HG02763 (cell line): ENCODE results near the gene ATMIN.

ENCODE experiments used
- ATAC-seq: cut with Tn5 transposase; IDR thresholded peaks from one replicate; pipeline ENCODE4 v1.9.1; 2021; ENCODE audit warnings: mild to moderate bottlenecking, moderate library complexity; ENCODE audit not compliant: unreplicated experiment

The ATMIN gene, protein sequence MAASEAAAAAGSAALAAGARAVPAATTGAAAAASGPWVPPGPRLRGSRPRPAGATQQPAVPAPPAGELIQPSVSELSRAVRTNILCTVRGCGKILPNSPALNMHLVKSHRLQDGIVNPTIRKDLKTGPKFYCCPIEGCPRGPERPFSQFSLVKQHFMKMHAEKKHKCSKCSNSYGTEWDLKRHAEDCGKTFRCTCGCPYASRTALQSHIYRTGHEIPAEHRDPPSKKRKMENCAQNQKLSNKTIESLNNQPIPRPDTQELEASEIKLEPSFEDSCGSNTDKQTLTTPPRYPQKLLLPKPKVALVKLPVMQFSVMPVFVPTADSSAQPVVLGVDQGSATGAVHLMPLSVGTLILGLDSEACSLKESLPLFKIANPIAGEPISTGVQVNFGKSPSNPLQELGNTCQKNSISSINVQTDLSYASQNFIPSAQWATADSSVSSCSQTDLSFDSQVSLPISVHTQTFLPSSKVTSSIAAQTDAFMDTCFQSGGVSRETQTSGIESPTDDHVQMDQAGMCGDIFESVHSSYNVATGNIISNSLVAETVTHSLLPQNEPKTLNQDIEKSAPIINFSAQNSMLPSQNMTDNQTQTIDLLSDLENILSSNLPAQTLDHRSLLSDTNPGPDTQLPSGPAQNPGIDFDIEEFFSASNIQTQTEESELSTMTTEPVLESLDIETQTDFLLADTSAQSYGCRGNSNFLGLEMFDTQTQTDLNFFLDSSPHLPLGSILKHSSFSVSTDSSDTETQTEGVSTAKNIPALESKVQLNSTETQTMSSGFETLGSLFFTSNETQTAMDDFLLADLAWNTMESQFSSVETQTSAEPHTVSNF

GRCh38 chr16:81035398-81035974, at the start of gene ATMIN:
TSS of gene ATMIN (plus strand) at chr16:81035842. CDS start at chr16:81035871, 29 bp downstream.
- ATAC-seq, result peak; percentile 92

DNA sequence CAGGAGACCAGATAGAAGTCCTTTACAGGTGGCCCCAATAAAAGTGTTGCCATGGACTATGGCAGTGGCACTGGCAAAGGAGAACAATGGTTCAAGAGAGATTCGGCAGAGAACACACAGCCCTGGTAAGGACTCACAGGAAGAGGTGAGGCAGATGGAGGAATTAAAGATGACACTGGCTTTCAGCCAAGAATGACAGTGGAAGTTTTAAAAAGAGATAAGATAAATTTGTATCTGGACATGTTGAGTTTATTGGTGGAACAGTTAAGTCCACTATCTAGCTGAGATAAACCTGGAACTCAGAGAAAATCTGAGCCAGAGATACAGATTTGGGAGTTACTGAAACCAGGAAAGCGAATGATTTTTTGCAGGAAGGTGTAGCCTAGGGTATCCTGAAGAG, 49.1 kb upstream of the ATMIN start:
- ATAC-seq, result no peak

DNA sequence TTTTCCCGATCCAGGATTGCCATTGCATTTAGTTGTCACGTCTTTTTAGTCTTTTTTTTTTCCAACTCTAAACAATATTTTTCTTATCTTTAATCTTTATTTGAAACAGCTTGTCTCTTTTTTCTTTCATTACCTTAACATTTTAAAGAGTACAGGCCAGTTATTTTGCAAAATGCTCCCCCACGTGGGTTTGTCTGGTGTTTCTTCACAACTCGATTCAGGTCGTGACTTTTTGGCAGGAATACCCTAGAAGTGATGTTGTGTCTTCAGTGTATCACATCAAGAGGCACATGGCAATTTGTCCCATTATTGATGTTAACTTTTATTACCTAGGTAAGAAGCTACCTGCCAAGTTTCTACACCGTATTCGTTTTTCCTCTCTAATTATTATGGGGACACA, 46.9 kb upstream of the ATMIN start:
- no peak for ATAC-seq

- no peak for ATAC-seq
Measured at GRCh38 chr16:80989801-80990200, 45.8 kb upstream of the ATMIN start.

- ATAC-seq, result no peak
Measured at GRCh38 chr16:80990577-80990976, 45.1 kb upstream of the ATMIN start.

GRCh38 chr16:80990978-80991377, 44.7 kb upstream of the ATMIN start:
- ATAC-seq, result no peak

GRCh38 chr16:80991792-80992430, 43.7 kb upstream of the ATMIN start:
- no peak for ATAC-seq

- no peak for ATAC-seq
Measured at GRCh38 chr16:80992676-80993293, 42.9 kb upstream of the ATMIN start.

GRCh38 chr16:80993307-80993706, 42.3 kb upstream of the ATMIN start:
- no peak for ATAC-seq

DNA sequence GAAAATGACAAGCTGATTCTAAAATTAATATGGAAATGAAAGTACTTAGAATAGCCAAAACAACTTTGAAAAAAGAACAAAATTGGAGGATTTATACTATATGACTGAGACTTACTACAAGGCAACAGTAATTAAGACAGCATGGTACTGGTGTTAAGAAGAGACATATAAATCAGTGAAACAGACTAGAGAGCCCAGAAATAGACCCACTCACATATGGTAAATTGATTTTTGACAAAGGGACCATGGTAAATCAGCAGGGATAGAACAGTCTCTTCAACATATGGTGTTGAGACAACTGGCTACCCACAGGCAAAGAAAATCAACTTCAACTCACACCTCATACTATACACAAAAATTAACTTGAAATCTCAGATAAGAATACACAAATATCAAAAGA, 41.8 kb upstream of the ATMIN start:
- no peak for ATAC-seq

- ATAC-seq, result no peak
Measured at GRCh38 chr16:80994451-80994850, 41.2 kb upstream of the ATMIN start.

DNA sequence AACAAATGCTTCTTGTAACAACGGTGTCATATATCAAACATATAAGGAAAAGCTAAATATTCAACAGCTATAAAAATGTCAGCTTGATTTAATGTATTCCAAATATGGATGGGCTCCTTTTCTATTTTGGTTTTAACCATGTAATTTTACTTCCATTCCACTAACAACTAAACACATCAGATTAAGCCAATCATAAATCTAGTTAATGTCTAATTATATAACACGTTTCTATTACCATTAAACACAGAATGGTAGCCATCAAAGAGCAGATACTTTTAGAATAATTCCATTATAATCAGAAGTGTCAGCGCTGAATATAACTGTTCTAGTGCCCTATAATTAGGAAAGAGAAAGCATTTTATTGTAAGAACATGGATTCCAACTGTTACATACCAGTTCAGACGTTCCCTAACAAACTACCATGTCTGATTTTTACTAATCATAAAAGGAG, 38.9 kb upstream of the ATMIN start:
- no peak for ATAC-seq

DNA sequence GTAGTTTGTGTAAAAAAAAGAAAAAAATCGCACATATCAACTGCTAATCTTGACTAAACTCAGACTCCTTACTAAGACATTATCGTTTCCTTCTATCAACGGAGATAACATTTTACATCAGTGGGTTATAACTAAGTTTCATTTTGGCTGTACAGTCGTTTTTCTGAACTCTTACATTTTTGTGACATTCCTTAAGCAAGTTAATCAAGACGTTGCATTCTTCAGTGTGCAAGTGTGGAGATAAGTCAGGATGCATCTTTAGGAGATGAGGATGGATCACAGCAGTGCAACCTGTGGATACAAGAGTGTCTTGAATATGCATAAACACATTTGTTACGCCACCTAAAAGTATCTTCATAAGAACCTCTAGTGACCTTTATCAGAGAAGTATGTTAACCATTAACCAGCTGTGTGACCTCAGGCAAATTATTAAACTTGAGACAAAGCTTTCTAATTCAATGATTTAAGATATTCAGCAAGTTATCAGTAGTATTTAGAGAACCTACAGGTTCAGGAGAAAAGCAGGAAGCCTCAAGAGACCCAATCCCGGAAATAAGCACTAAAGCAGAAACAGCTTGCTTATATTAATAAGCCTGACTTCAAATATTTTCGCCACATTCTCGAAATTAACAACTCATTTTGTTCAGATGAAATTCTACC, 38.4 kb upstream of the ATMIN start:
- ATAC-seq, result peak; percentile 61

GRCh38 chr16:80997964-80998620, 37.5 kb upstream of the ATMIN start:
- ATAC-seq, result no peak

DNA sequence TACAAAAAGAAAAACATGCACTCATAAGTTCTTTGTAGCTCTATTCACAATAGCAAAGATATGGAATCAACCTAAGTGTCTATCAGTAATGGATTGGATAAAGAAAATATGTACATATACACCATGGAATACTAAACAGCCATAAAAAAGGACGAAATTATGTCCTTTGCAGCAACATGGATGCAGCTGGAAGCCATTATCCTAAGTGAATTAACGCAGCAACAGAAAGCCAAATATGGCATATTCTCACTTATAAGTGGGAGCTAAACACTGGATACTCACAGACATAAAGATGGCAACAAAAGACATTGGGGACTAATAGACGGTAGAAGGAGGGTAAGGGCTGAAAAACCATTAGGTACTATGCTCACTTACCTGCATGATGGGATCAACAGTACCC, 34.8 kb upstream of the ATMIN start:
- ATAC-seq, result no peak

- ATAC-seq, result no peak
Measured at GRCh38 chr16:81001330-81001729, 34.3 kb upstream of the ATMIN start.

GRCh38 chr16:81003064-81003463, 32.6 kb upstream of the ATMIN start:
- no peak for ATAC-seq

DNA sequence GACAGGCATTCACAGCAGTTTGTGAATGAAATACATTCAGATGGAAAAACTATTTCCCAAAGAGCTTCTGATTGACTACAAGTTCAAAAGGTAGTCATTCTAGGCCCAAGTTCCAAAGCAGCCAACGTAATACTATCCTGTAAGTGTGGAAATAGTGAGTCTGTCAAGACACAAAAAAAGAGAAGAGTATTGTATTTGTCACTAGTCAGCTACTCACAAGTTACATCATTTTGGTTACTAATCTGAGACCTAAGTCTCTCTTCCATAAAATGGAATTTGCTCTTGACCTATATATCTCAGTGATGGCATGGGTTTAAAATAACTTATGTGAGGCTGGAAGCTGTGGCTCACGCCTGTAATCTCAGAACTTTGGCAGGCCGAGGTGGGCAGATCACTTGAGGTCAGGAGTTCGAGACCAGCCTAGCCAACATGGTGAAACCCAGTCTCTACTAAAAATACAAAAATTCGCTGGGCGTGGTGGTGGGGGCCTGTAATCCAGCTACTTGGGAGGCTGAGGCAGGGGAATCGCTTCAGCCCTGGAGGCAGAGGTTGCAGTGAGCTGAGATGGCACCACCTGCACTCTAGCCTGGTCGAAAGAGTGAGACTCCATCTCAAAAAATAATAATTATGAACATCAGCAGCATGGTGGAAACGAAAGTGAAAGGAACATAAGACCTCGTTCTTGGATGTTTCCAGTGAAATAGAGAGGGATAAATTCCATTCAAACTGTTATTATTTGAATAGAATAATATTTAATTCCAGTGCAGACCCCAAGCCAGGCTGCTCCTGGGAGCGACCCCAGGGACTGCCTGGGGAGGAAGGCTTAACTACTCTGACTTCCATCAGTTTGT, 31.8 kb upstream of the ATMIN start:
- ATAC-seq, result no peak
